Inflammatory macrophage (primary cell): Measurements from ENCODE around the gene PAX5.

Experiments
- DNase-seq, 2 donors: peaks; one replicate each; pipeline ENCODE4 v3.0.0-alpha.2; 2020 to 2022

Gene PAX5

DNA sequence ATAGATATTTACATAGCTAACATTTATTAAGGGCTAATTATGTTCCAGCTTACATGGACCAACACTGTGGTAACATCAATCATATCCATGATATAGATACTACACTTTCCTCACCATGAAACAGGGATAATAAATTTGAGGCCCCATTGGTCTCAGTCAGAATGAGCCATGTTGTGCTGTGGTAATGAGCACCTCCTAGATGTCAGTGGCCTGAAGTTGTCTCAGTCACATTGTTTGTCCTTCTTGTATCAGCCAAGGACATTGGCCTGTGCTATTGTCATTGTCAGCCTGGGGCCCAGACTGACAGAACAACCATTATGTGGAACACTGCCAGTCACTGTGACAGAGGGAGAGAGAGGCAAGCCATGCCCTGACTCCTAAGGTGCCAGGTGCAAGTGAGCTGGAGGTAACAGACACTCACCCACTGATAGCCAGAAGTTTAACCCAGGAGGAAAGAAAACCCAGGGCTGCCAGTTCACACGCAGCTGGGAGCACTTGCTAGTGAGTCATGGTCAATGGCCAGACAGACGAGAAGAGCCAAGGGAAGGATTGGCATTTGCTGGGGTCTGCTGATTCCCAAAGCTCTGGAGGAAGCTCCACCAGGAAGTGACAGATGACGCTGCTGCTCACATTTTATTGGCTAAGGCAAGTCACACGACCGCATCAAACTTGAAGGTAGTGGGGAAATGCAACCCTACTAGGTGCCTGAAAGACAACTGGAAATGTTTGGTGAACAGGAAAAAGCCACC lies 237.2 kb downstream of the PAX5 start:
- DNase-seq, result no peak

DNA sequence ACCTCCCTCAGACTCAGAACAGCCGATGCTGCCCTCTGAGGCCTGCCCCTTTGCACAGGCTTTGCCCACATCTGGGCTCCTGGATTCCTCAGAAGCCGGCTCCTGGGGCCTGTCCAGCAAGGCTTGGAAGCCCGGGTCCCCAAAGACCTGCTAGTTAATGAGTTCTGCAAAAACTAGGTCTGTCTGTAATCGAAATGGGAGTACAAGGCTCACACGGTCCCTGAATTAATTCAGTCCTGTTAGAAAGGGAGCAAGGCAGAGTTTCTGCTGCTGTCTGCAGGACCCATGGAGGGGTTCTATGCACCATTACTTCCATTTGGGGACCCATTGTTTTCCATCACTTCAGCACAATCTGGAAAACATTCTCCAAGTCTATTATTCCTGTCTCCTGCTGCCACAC lies 239.6 kb downstream of the PAX5 start:
- no peak for DNase-seq

GRCh38 chr9:36793277-36793676 lies 240.8 kb downstream of the PAX5 start:
- no peak for DNase-seq

GRCh38 chr9:36791222-36791950 lies 242.7 kb downstream of the PAX5 start:
- DNase-seq, result no peak

DNA sequence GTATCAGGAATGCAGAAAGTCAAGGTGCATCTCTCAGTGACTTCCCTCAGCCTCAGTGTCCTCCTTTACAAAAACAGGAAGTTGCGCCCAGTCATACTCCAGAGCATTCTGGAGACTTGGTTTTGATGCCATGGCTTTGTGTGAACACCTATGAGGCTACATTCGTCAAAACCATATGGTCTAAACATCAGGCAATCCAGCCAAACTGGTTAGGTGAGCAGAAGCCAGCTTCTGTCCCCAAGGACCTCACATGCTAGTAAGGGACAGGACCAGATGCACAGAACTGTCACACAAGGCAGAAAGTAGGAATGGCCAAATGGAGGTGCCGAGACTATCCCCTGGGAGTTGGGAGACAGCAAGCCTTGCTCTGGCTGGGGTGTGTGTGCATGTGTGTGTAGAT lies 244.2 kb downstream of the PAX5 start:
- DNase-seq, result no peak

DNA sequence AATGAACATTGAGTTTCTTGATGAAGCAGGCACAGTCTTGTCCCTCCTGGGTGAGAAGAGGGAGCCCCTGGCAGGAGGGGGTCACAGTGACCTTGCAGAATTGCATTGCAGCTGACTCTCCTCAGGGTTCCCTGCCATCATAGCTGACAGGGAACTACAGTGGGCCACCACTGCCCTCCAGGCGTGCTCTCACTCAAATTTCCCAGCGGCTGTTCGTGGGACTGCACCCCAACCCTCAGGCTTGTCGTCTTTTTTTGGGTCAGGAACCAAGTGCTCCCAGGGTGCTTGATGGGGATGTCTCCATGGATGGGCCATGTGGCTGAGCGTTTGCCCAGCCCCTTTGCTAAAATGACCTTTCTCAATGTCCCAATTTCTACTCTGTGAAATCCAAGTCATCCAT lies 245.5 kb downstream of the PAX5 start:
- DNase-seq, result no peak

- DNase-seq, result no peak
Measured at GRCh38 chr9:36787709-36788108, 246.4 kb downstream of the PAX5 start.
